Measurements from ENCODE around the gene ZP1. TPM values are rescaled to one million over a fixed set of nuclear protein-coding genes. Genes with fewer than 3 reads are reported as not detected.

Gene ZP1
- total and polyA plus RNA-seq, 2 of the 8 experiments (the other 6 are each of a cell fraction or from before 2014, with no cell fraction given) = not detected

GRCh38 chr11:60915248-60915914 is 48.0 kb downstream of the ZP1 start (continued):
- TF ChIP-seq CHD7 (IDR thresholded peaks at IDR 0.05; ENCODE audit: insufficient replicate concordance, low read length) (no peak), SIX5 (IDR thresholded peaks at IDR 0.05; ENCODE audit: low read depth, low read length) (no peak)
